ENCODE results near the gene OBI1. TPM values are rescaled to one million over a fixed set of nuclear protein-coding genes. Genes with fewer than 3 reads are reported as not detected.
A peak's percentile ranks its signal among the peaks of the same experiment; 100 is the strongest.

The OBI1 gene
- total and polyA plus RNA-seq, 9 of the 15 experiments (the other 6 are each of a cell fraction or from before 2014, with no cell fraction given): 8.7 to 18.4 (median 14.2) TPM

DNA sequence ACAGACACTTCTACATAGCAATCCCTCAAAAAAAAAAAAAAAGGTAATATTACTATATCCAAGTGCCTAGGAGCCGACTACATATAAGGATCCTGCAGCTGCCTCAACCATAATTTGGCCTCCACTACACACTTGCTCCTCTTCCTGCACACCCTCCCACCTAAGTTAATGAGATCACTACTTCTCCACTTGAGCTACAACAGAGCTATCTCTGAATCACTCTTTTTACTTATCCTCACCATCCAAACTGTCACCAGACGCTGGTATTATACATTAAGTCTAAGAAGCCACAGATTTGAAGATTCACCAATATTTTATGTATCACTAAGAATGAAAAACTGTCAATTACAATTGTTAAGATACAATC is 8.3 kb downstream of the OBI1 start:
- Histone ChIP-seq H3K36me3 (ENCODE audit: control insufficient read depth, insufficient read depth, low read length) (peaks cover 1% of the 10 kb centered on the region; the same call in 2 of the 3 replicates), H3K4me1 (replicated peaks in 1 of 2; ENCODE audit: control insufficient read depth in 2 of 2, insufficient read depth in 2 of 2, low read length in 2 of 2) (peaks cover 4 to 29% of the 10 kb centered on the region in 2 experiments; a peak in 2 of 5 replicates), H4K20me1 (replicated peaks; ENCODE audit: control insufficient read depth, insufficient read depth, low read length) (peaks cover 31% of the 10 kb centered on the region), H3K79me2 (ENCODE audit: control insufficient read depth, insufficient read depth, low read length) (peaks cover 96% of the 10 kb centered on the region), H3K4me3 (no peak overlapping the region), H3K9me1 (ENCODE audit: control insufficient read depth, insufficient read depth, low read length) (peaks cover 4% of the 10 kb centered on the region), H3K27me3 (ENCODE audit: control insufficient read depth in 2 of 2, insufficient read depth in 2 of 2, low read length in 2 of 2) (no peaks in the 10 kb centered on the region), H3K4me2 (ENCODE audit: insufficient read depth, low read length) (no peak overlapping the region), H2AFZ (ENCODE audit: low read depth, low read length) (no peak overlapping the region), H3K9me3 (replicated peaks; ENCODE audit: control insufficient read depth, insufficient read depth, low read depth, low read length) (no peaks in the 10 kb centered on the region), H3K27ac (ENCODE audit: extremely low read depth, low read depth, low read length) (no peak overlapping the region), H3K9ac (ENCODE audit: insufficient read depth in 1 of 2, low read depth in 2 of 2, low read length in 2 of 2) (no peak overlapping the region)
- ATAC-seq (peak; percentile 60), DNase-seq (ENCODE audit: extremely low read depth in 1 of 4, low spot score in 3 of 4) (peak in 2 of 4 experiments; percentile 11 to 15), FAIRE-seq (no peak)
- ChIA-PET POLR2A (interaction anchor here (1.0 kb wide), 1 partner anchor 13 kb away, joined by 3 read pairs; no protein-coding TSS in a partner anchor), CTCF (ENCODE audit: low intra/inter-chr PET ratio) (no interaction called here)
- TF ChIP-seq JUND (IDR thresholded peaks at IDR 0.05; ENCODE audit: borderline replicate concordance, low read depth, low read length) (peak; percentile 28; the same call in 1 of the 2 replicates), JUND (tag; IDR thresholded peaks at IDR 0.05; ENCODE audit: borderline replicate concordance, low read depth, low read length) (no peak), SIX5 (IDR thresholded peaks at IDR 0.05; ENCODE audit: borderline replicate concordance in 1 of 2, insufficient read depth in 1 of 2, low read depth in 1 of 2, low read length in 2 of 2) (no peak)
- BruUV-seq (replicated peaks): no TSS peak
- 0% methylated on average over 2 of the region's 2 CpGs for WGBS (ENCODE audit: insufficient coverage, low coverage, missing lambda C conversion rate)
- intact Hi-C loops (cut with micrococcal nuclease): no loop called here
- in situ Hi-C loops (cut with MboI): no loop called here

DNA sequence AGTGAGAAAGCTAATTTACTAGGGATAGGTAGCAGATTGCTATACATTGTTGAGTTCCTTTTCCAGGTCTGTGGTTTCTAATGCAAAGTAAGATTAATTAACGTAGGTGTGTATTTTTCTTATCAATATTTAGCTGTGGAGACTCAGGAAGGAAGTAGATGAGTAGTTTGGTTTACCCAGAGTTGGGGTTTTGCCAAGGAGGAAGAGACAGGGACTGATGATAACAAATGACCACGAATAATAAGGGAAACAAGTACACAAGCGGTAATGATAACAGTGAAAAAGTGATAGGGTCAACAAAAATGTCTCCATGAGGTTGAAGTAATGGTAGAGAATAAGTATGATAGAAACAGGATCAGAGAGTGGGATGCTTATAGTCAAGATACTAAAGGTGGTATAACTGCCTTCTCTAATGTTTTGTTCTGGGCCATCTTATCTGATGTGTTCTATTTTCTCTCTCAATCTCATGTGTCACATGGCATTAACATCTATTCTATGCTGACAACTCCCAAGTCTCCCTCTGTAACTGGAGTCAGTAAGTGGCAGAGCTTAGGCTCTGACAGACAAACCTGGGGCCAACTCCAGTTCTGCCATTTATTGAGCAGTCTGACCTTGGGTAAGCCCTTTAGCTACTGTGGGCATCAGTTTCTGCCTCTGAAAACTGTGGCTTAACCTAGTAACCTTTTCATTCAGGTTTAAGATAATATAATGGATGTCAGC is 8.8 kb downstream of the OBI1 start:
- ATAC-seq: peak; percentile 27
- H4K20me1 ChIP-seq (replicated peaks; ENCODE audit: control insufficient read depth, insufficient read depth, low read length): peaks cover 29% of the 10 kb centered on the region
- H3K4me3 ChIP-seq: no peak overlapping the region
- peak overlapping the region; percentile 18; the same call in 1 of the 2 replicates for H3K4me2 ChIP-seq (ENCODE audit: insufficient read depth, low read length)
- no peak overlapping the region for H2AFZ ChIP-seq (ENCODE audit: low read depth, low read length)
- H3K36me3 ChIP-seq (ENCODE audit: control insufficient read depth, insufficient read depth, low read length): no peaks in the 10 kb centered on the region
- POLR2A ChIA-PET: interaction anchor here (1.0 kb wide), 1 partner anchor 12 kb away, joined by 3 read pairs; no protein-coding TSS in a partner anchor
- no peak overlapping the region for H3K27ac ChIP-seq (ENCODE audit: extremely low read depth, low read depth, low read length)
- no peaks in the 10 kb centered on the region for H3K27me3 ChIP-seq (ENCODE audit: control insufficient read depth in 2 of 2, insufficient read depth in 2 of 2, low read length in 2 of 2)
- in situ Hi-C loops (cut with MboI) (no loop called here), intact Hi-C loops (cut with micrococcal nuclease) (no loop called here)
- H3K9ac ChIP-seq (ENCODE audit: insufficient read depth in 1 of 2, low read depth in 2 of 2, low read length in 2 of 2): no peak overlapping the region
- H3K9me1 ChIP-seq (ENCODE audit: control insufficient read depth, insufficient read depth, low read length): peaks cover 4% of the 10 kb centered on the region
- DNase-seq (ENCODE audit: extremely low read depth in 1 of 4, low spot score in 3 of 4): peak in 1 of 4 experiments; percentile 24
- H3K79me2 ChIP-seq (ENCODE audit: control insufficient read depth, insufficient read depth, low read length): peaks cover 96% of the 10 kb centered on the region
- BruUV-seq (replicated peaks): no TSS peak
- H3K4me1 ChIP-seq (replicated peaks in 1 of 2; ENCODE audit: control insufficient read depth in 2 of 2, insufficient read depth in 2 of 2, low read length in 2 of 2): peaks cover 4 to 29% of the 10 kb centered on the region in 2 experiments; a peak in 2 of 5 replicates
- H3K9me3 ChIP-seq (replicated peaks; ENCODE audit: control insufficient read depth, insufficient read depth, low read depth, low read length): no peaks in the 10 kb centered on the region
- 0% methylated on average over 3 of the region's 3 CpGs for WGBS (ENCODE audit: insufficient coverage, low coverage, missing lambda C conversion rate)
- FAIRE-seq: peak; percentile 40
- CTCF ChIA-PET (ENCODE audit: low intra/inter-chr PET ratio): no interaction called here
- TF ChIP-seq FOXK2 (conservative IDR thresholded peaks at IDR 0.05 in 1 of 2, IDR thresholded peaks at IDR 0.05 in 1 of 2; ENCODE audit: low read depth in 2 of 2): 0 out of 4 replicates have a peak, but pooled peaks of 1 of the 2 experiments have one; percentile 15
- 0 out of 2 replicates have a peak, but pooled peaks have one; percentile 11 for TF ChIP-seq FOSL1 (tag; conservative IDR thresholded peaks at IDR 0.05)
- TF ChIP-seq, protein P1, sequence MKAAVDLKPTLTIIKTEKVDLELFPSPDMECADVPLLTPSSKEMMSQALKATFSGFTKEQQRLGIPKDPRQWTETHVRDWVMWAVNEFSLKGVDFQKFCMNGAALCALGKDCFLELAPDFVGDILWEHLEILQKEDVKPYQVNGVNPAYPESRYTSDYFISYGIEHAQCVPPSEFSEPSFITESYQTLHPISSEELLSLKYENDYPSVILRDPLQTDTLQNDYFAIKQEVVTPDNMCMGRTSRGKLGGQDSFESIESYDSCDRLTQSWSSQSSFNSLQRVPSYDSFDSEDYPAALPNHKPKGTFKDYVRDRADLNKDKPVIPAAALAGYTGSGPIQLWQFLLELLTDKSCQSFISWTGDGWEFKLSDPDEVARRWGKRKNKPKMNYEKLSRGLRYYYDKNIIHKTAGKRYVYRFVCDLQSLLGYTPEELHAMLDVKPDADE (conservative IDR thresholded peaks at IDR 0.05; ENCODE audit: control insufficient read depth, low read depth, low read length): no peak
- peak; percentile 70 for TF ChIP-seq NFIC (IDR thresholded peaks at IDR 0.05)
- peak; percentile 30; the same call in 1 of the 2 replicates for TF ChIP-seq ARID1B (IDR thresholded peaks at IDR 0.05)
- TF ChIP-seq CTBP1 (IDR thresholded peaks at IDR 0.05; ENCODE audit: borderline replicate concordance): 0 out of 2 replicates have a peak, but pooled peaks have one; percentile 17
- no peak for TF ChIP-seq PHF20 (IDR thresholded peaks at IDR 0.05; ENCODE audit: partially characterized antibody)
- no peak for TF ChIP-seq RB1 (IDR thresholded peaks at IDR 0.05; ENCODE audit: low read depth)
- 0 out of 2 replicates have a peak, but pooled peaks have one; percentile 23 for TF ChIP-seq ELF1 (tag; IDR thresholded peaks at IDR 0.05)
- peak; percentile 38; the same call in 1 of the 2 replicates for TF ChIP-seq SOX6 (IDR thresholded peaks at IDR 0.05)
- peak; percentile 34; the same call in 1 of the 2 replicates for TF ChIP-seq CBFA2T3 (IDR thresholded peaks at IDR 0.05)
- no peak for TF ChIP-seq ZNF124 (CRISPR knock-in tag; IDR thresholded peaks at IDR 0.05)

Data from K562 (cell line).